Thyroid gland (tissue), 4 donors: Measurements from ENCODE around the gene DSG2. TPM values are rescaled to one million over a fixed set of nuclear protein-coding genes. Genes with fewer than 3 reads are reported as not detected.

Source experiments
- DNase-seq, 2 donors: peaks; one replicate each; pipeline ENCODE4 v3.0.0-alpha.2; 2019
- H3K27ac ChIP-seq, 3 donors: fragments of 200-600 bp; sonication (generic); 1 replicate in 2 of 3; 2 replicates in 1 of 3; pipeline ENCODE4 v1.5.1; 2016 to 2019; ENCODE audit warnings: mild to moderate bottlenecking in 1 of 3, moderate library complexity in 1 of 3
- H3K27me3 ChIP-seq: fragments of 200-600 bp; sonication (generic); one replicate; pipeline ENCODE4 v1.5.1; 2019
- H3K36me3 ChIP-seq, 2 donors: fragments of 200-600 bp; sonication (generic); one replicate each; pipeline ENCODE4 v1.5.1; 2016 to 2019
- H3K4me1 ChIP-seq, 2 donors: fragments of 200-600 bp; sonication (generic); one replicate each; pipeline ENCODE4 v1.5.1; 2017 to 2019
- H3K4me3 ChIP-seq, 3 donors: fragments of 200-600 bp; sonication (generic); replicated peaks in 1 of 3; 1 replicate in 2 of 3; 2 replicates in 1 of 3; pipeline ENCODE4 v1.5.1; 2016; ENCODE audit warnings: mild to moderate bottlenecking in 1 of 3
- H3K9me3 ChIP-seq: fragments of 200-600 bp; sonication (generic); one replicate; pipeline ENCODE4 v1.5.1; 2017
- CTCF ChIP-seq, 6 experiments: fragments of 200-600 bp in 3 of 6; fragments of 450-650 bp in 3 of 6; sonication (generic) in 3 of 6; IDR thresholded peaks; one replicate each; pipeline ENCODE4 v1.5.1; 2016 to 2019; ENCODE audit warnings: antibody characterized with exemption in 6 of 6, mild to moderate bottlenecking in 2 of 6, inconsistent platforms in 1 of 6, moderate library complexity in 1 of 6
- POLR2A ChIP-seq, 2 donors: fragments of 450-650 bp; IDR thresholded peaks; one replicate each; pipeline ENCODE4 v1.6.1; 2017; ENCODE audit warnings: antibody characterized with exemption in 2 of 2, mild to moderate bottlenecking in 2 of 2, moderate library complexity in 1 of 2
- WGBS, 2 donors: methylation state at CpG; one replicate each; pipeline ENCODE4 v1.1.5; 2017; 5-methylcytosine and 5-hydroxymethylcytosine counted together
- intact Hi-C: fragments of 100-400 bp; cut with DNase I; formaldehyde crosslinking; loops from one replicate; pipeline ENCODE4 v1.15.1; 2023
- total RNA-seq, 4 donors: library from RNA; depleted of rRNA; stranded (reverse); fragments of >200 nt; gene quantifications; one replicate each; pipeline ENCODE4 v1.2.3, GENCODE V29; 2016

DSG2 gene
- total RNA-seq, 4 donors from 2014 or later = 47.7 to 66.0 (median 56.4) TPM

GRCh38 chr18:31478688-31479087 is 19.3 kb upstream of the DSG2 start:
- H3K4me3 ChIP-seq = no peak overlapping the region
- intact Hi-C loops = no loop called here
- 90 to 96% methylated on average over 10 of the region's 10 CpGs for WGBS, 2 donors
- no peak overlapping the region for H3K27ac ChIP-seq
- DNase-seq = no peak
- no peaks in the 10 kb centered on the region for H3K4me1 ChIP-seq
- H3K9me3 ChIP-seq = no peaks in the 10 kb centered on the region
- no peaks in the 10 kb centered on the region for H3K27me3 ChIP-seq
- TF ChIP-seq POLR2A (IDR thresholded peaks at IDR 0.05) = no peak
- TF ChIP-seq CTCF (IDR thresholded peaks at IDR 0.05) = no peak
- no peaks in the 10 kb centered on the region for H3K36me3 ChIP-seq

GRCh38 chr18:31482051-31482450 is 15.9 kb upstream of the DSG2 start:
- Histone ChIP-seq H3K4me3 (no peak overlapping the region), H3K4me1 (no peaks in the 10 kb centered on the region), H3K27me3 (no peaks in the 10 kb centered on the region), H3K9me3 (no peaks in the 10 kb centered on the region), H3K27ac (no peak overlapping the region), H3K36me3 (no peaks in the 10 kb centered on the region)
- TF ChIP-seq CTCF (IDR thresholded peaks at IDR 0.05) (no peak), POLR2A (IDR thresholded peaks at IDR 0.05) (no peak)
- WGBS, 2 donors = 88 to 89% methylated on average over 1 of the region's 1 CpG
- no peak for DNase-seq
- intact Hi-C loops = no loop called here

DNA sequence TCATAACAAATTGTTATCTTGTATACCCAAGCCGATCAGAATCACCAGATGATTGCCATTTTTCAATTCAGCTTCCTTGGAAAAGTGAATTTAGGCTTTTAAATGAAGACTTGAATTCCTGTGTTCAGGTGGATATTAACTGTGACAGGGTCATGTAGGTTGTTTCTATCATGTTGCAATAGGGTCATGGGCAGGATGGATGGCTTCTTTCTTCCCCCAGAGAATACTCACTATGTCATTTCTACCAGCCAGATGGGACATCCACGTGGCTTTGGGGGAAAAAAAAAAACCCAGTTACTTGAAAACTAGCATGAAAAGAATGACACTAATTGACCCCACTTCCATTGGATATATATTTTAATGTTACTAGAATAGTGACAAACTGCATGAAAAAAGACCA is 14.6 kb upstream of the DSG2 start:
- no peak for DNase-seq

GRCh38 chr18:31484461-31484860 is 13.5 kb upstream of the DSG2 start:
- TF ChIP-seq CTCF (IDR thresholded peaks at IDR 0.05) (no peak), POLR2A (IDR thresholded peaks at IDR 0.05) (no peak)
- intact Hi-C loops = no loop called here
- Histone ChIP-seq H3K27me3 (no peaks in the 10 kb centered on the region), H3K4me1 (no peaks in the 10 kb centered on the region), H3K27ac (no peak overlapping the region), H3K9me3 (no peaks in the 10 kb centered on the region), H3K4me3 (no peak overlapping the region), H3K36me3 (no peaks in the 10 kb centered on the region)
- DNase-seq = no peak
- WGBS, 2 donors = 93 to 94% methylated on average over 1 of the region's 1 CpG

More for the DNA sequence above, 14.6 kb upstream of the DSG2 start:
- Histone ChIP-seq H3K27me3 (no peaks in the 10 kb centered on the region), H3K36me3 (no peaks in the 10 kb centered on the region), H3K4me1 (no peaks in the 10 kb centered on the region), H3K4me3 (no peak overlapping the region), H3K27ac (no peak overlapping the region), H3K9me3 (no peaks in the 10 kb centered on the region)
- WGBS, 2 donors = 82% methylated on average over 2 of the region's 2 CpGs
- TF ChIP-seq CTCF (IDR thresholded peaks at IDR 0.05) (no peak), POLR2A (IDR thresholded peaks at IDR 0.05) (no peak)
- intact Hi-C loops = no loop called here

- Histone ChIP-seq H3K4me3 (no peak overlapping the region), H3K4me1 (no peaks in the 10 kb centered on the region), H3K27ac (no peak overlapping the region), H3K27me3 (no peaks in the 10 kb centered on the region), H3K36me3 (no peaks in the 10 kb centered on the region), H3K9me3 (no peaks in the 10 kb centered on the region)
- 60 to 72% methylated on average over 2 of the region's 2 CpGs for WGBS, 2 donors
- TF ChIP-seq POLR2A (IDR thresholded peaks at IDR 0.05) = no peak
- no peak for TF ChIP-seq CTCF (IDR thresholded peaks at IDR 0.05)
- no peak for DNase-seq
- intact Hi-C loops = no loop called here
These were observed 11.8 kb upstream of the DSG2 start for GRCh38 chr18:31486165-31486564.
